ENCODE results near the gene MYPN. TPM values are rescaled to one million over a fixed set of nuclear protein-coding genes. Genes with fewer than 3 reads are reported as not detected.

MYPN gene
- total RNA-seq, 1 experiment from 2014 or later = not detected

DNA sequence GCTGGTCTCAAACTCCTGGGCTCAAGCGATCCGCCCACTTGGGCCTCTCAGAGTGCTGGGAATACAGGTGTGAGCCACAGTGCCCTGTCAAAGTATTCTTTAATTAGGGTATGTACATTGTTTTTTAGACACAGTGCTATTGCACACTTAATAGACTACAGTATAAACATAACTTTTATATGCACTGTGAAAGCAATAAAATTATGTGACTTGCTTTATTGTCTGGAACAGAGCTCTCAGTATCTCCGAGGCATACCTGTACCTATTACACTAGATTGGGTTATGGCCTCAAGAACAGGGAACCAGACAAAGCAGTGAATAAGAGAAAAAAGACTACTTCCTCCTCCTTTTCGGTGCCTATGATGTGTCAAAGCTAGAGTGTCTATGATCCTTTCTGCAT is 109.5 kb downstream of the MYPN start:
- H3K36me3 Mint-ChIP-seq (ENCODE audit: insufficient read depth in 1 of 3, low read depth in 3 of 3) = no peaks in the 10 kb centered on the region
- no peaks in the 10 kb centered on the region for H3K9me3 ChIP-seq (ENCODE audit: control insufficient read depth, low read depth, low read length)
- WGBS (ENCODE audit: extremely low coverage, insufficient read length, low lambda C conversion rate) = no CpG with 5 or more reads among the region's 4 CpGs
- no peak overlapping the region for H2BK120ac ChIP-seq (ENCODE audit: low read depth, low read length, poor library complexity, severe bottlenecking)
- no peak for TF ChIP-seq CTCF (conservative IDR thresholded peaks at IDR 0.05)
- H3K4me3 Mint-ChIP-seq = no peak overlapping the region
- no peak overlapping the region for H4K8ac ChIP-seq (replicated peaks; ENCODE audit: insufficient read length, low read depth, low read length)
- no peaks in the 10 kb centered on the region for H3K27me3 ChIP-seq (ENCODE audit: insufficient read depth, low read length)
- H3K27ac Mint-ChIP-seq = no peak overlapping the region
- no peak overlapping the region for H3K56ac ChIP-seq (ENCODE audit: insufficient read length, low read depth, low read length)
- no peaks in the 10 kb centered on the region for H3K4me1 Mint-ChIP-seq
- no peak overlapping the region for H3K9ac ChIP-seq (ENCODE audit: extremely low read depth, insufficient read length, low read length)
- no peak overlapping the region for H2BK5ac ChIP-seq (ENCODE audit: insufficient read length, low read length)
- no peak overlapping the region for H2BK15ac ChIP-seq (ENCODE audit: low read depth, low read length)
- H3K79me2 ChIP-seq (ENCODE audit: insufficient read depth, low read length) = no peaks in the 10 kb centered on the region
- peaks cover 4% of the 10 kb centered on the region for H4K20me1 ChIP-seq (ENCODE audit: control insufficient read depth, insufficient read depth, insufficient read length)
- no peak overlapping the region for H3K27ac ChIP-seq (ENCODE audit: insufficient read length, low read depth, low read length)
- no peak overlapping the region for H2AK5ac ChIP-seq (ENCODE audit: insufficient read length, low read length)
- no peak overlapping the region for H3T11ph ChIP-seq (ENCODE audit: low read length)
- no peak overlapping the region for H3K4me2 ChIP-seq (ENCODE audit: insufficient read depth, insufficient read length, low read length)
- H3K4me1 ChIP-seq (ENCODE audit: insufficient read depth, low read length) = no peaks in the 10 kb centered on the region
- H3K79me1 ChIP-seq (ENCODE audit: insufficient read depth, low read depth, low read length, poor library complexity, severe bottlenecking) = no peaks in the 10 kb centered on the region
- H2BK20ac ChIP-seq (ENCODE audit: low read depth, low read length, poor library complexity, severe bottlenecking) = no peak overlapping the region
- H4K5ac ChIP-seq (ENCODE audit: insufficient read length, low read depth, low read length) = no peak overlapping the region
- H4K91ac ChIP-seq (ENCODE audit: insufficient read length, low read depth, low read length) = no peak overlapping the region
- no peaks in the 10 kb centered on the region for H3K27me3 Mint-ChIP-seq (ENCODE audit: low read depth)
- H3K18ac ChIP-seq (ENCODE audit: insufficient read length, low read depth, low read length) = no peak overlapping the region
- no peak overlapping the region for H3K14ac ChIP-seq (ENCODE audit: insufficient read depth, low read length)
- H3K23ac ChIP-seq (ENCODE audit: insufficient read length, low read depth, low read length) = no peak overlapping the region
- H3K9me3 Mint-ChIP-seq = no peaks in the 10 kb centered on the region; a peak in 1 of 5 replicates
- DNase-seq = no peak
- H3K4ac ChIP-seq (ENCODE audit: low read depth, low read length) = no peak overlapping the region
- H2AFZ ChIP-seq (ENCODE audit: low read length) = no peak overlapping the region
- no peaks in the 10 kb centered on the region for H3K23me2 ChIP-seq (ENCODE audit: insufficient read length, low read depth, low read length, poor library complexity, severe bottlenecking)
- no peak overlapping the region for H2BK12ac ChIP-seq (ENCODE audit: insufficient read length, low read depth, low read length)

All from H9 (cell line).